HG03280 (cell line): Measurements from ENCODE around the gene C1orf94.
"Not testable (repeated sequence)": the region's sequence is repeated elsewhere in the genome, so short reads cannot be mapped to it uniquely, and the experiment has no call there.

Source experiments
- ATAC-seq: cut with Tn5 transposase; IDR thresholded peaks from one replicate; pipeline ENCODE4 v1.9.1; 2021; ENCODE audit warnings: mild to moderate bottlenecking, moderate library complexity; ENCODE audit not compliant: unreplicated experiment

The C1orf94 gene

GRCh38 chr1:34163792-34164731 is 12.6 kb upstream of the C1orf94 start:
- no peak for ATAC-seq

GRCh38 chr1:34164771-34165391 is 11.8 kb upstream of the C1orf94 start, which contains the start of gene CSMD2:
Gene CSMD2 (minus strand): TSS chr1:34165230. CDS start chr1:34165097, 133 bp downstream.
- no peak for ATAC-seq

- ATAC-seq = no peak
Observed at GRCh38 chr1:34165422-34165921, 11.2 kb upstream of the C1orf94 start.

DNA sequence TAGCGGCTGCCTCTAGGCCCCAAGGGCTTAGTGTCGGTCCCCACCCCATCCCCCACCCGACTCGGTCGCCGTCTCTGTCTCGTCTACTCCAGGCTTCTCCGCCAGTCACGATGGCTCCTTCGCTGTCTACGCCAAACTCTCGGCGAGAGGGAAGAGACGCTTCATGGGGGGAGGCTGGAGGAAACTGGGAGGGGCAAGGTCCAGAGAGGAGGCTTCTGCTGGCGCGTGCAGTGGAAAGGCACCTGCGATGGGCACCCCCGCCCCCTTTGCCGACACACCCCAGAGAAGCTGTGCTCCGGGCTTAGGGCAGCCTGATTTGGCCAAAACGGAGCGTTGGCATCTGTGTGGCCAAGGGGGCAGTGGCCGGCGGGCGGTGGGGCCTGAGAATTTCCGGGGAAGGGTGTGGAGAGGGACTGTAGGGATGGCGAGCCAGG is 10.5 kb upstream of the C1orf94 start:
- no peak for ATAC-seq

GRCh38 chr1:34166625-34167361 is 9.9 kb upstream of the C1orf94 start:
- ATAC-seq = no peak

GRCh38 chr1:34167389-34167788 is 9.3 kb upstream of the C1orf94 start:
- no peak for ATAC-seq

DNA sequence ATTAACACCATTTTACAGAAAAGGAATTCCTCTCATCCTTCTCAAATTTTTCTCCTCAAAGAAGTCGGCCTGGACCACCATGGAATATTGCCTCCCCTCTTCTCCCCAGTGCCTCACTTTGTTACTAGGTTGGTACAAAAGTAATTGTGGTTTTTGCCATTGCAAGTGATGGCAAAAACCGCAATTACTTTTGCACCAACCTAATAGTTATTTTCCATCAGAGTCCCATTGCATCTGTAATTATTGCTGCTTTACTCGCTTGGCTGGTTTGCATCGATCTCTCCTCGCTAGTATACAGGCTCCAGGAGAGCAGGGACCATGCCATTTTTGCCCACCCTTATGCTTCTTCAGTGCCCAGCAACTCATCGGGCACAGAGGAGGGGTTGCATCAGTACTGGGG is 963 bp upstream of the C1orf94 start:
- ATAC-seq = no peak

DNA sequence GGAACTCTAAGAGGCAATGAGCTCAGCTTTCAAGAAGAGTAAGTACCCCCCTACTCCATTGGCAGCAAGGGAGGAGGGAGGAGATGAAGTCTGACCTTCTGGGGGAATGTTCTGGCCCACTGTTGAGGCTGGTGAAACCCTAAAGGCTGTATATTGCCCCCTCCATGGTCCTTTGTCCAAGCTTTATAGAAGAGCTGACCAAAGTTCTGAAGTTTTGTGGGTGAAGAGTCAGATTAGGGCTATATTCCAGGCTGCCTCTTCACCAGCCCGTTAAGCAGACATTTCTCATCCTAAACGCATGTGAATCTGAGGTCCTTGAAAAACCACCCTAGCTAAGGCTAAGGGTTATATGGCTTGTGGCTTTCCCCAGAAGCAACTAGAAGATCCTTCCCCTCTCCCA is 1.4 kb downstream of the C1orf94 start:
- no peak for ATAC-seq

DNA sequence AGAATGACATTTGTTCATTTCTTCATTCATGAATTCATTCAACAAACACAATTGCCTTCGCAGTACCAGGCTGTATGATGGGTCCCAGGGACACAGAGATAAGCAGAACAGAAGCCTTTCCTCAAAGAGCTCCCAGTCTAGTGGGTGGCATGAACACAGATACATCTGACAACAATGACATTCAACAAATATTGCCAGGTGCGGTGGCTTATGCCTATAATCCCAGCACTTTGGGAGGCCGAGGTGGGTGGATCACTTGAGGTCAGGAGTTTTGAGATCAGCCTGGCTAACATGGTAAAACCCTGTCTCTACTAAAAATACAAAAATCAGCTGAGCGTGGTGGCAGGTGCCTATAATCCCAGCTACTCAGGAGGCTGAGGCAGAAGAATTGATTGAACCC is 6.7 kb downstream of the C1orf94 start:
- not testable (repeated sequence) for ATAC-seq

- ATAC-seq = no peak
Observed at GRCh38 chr1:34186741-34187494, 10.2 kb downstream of the C1orf94 start.

GRCh38 chr1:34188418-34188817 is 11.7 kb downstream of the C1orf94 start:
- ATAC-seq = no peak

- no peak for ATAC-seq
Observed at GRCh38 chr1:34188985-34189384, 12.3 kb downstream of the C1orf94 start.

- ATAC-seq = no peak
Observed at GRCh38 chr1:34190692-34191091, 14.0 kb downstream of the C1orf94 start.

GRCh38 chr1:34192621-34193020 is 15.9 kb downstream of the C1orf94 start:
- ATAC-seq = no peak

GRCh38 chr1:34199927-34200326 is 23.2 kb downstream of the C1orf94 start:
- ATAC-seq = no peak

DNA sequence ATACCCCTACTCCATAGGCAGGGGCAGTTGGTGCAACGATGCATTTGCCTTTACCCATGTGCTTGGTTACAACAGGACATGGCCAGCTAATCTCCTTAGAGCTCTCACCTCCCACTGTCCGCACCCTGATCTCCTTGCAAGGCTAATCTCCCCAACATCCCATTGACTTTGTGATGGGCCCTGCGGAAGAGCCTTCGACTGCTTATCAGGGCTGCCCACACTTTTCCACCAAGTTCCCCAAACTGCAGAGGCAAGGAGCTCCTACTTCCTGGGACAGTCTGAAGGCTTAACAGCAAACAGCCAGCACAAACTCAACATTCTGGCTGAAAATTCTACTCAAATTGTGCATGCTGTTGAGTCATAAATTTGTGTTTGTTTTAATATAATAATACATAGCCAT is 36.0 kb downstream of the C1orf94 start:
- ATAC-seq = no peak

DNA sequence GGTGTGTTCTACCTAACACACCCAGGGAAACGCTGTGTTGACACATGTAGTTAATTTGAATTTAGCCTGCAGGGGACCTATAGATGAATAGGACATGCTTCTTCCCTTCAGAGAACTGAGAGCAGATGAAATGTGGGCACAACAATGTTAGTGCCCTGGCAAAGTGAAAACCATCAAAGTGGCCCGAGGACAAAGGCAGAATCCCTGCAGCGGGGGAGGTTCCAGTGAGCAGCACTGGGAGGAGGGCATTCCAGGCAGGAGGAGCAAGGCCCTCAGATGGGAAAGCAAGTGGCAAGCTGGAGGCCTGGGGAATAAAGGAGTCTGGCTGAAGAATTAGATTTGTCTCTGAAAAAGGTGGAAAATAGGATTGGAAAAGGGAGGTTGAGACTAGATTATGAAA is 37.2 kb downstream of the C1orf94 start:
- no peak for ATAC-seq

- no peak for ATAC-seq
Observed at GRCh38 chr1:34231441-34231840, 54.7 kb downstream of the C1orf94 start.

GRCh38 chr1:34235594-34235993 is 58.9 kb downstream of the C1orf94 start:
- no peak for ATAC-seq

GRCh38 chr1:34236089-34236488 is 59.4 kb downstream of the C1orf94 start:
- ATAC-seq = no peak
